H1 (cell line): Measurements from ENCODE around the gene CDH12. TPM values are rescaled to one million over a fixed set of nuclear protein-coding genes. Genes with fewer than 3 reads are reported as not detected.

Source experiments
- CTCF ChIA-PET: fragments of 300-600 bp; sonication (Branson Sonifier 250); formaldehyde crosslinking; loops from one replicate; lab custom pipeline; 2021; ENCODE audit not compliant: partially characterized antibody; lab: Charles Lee
- POLR2A ChIA-PET: fragments of 300-600 bp; sonication (Branson Sonifier 250); formaldehyde crosslinking; loops from one replicate; lab custom pipeline; 2021; ENCODE audit warnings: inconsistent platforms; ENCODE audit not compliant: partially characterized antibody; lab: Charles Lee
- DNase-seq, 2 experiments: peaks; one replicate each; pipeline versions ENCODE4 v3.0.0 to v3.0.0-alpha.2; 2010 to 2022; ENCODE audit warnings: low spot score in 2 of 2, low read depth in 1 of 2, mixed read lengths in 1 of 2
- FAIRE-seq: peaks from 2 replicates; lab custom pipeline; 2011; peaks lifted over from hg19 to GRCh38; lab: Jason Lieb, UNC
- H2AFZ ChIP-seq: 2 replicates; pipeline ENCODE4 v1.8.1; 2012; ENCODE audit warnings: low read length, inconsistent platforms
- H2AK5ac ChIP-seq: 2 replicates; pipeline ENCODE4 v1.6.1; 2013; ENCODE audit warnings: low read depth, low read length
- H2BK120ac ChIP-seq: replicated peaks from 2 replicates; pipeline ENCODE3; 2013; ENCODE audit warnings: low read depth, low read length, inconsistent platforms
- H2BK12ac ChIP-seq: 2 replicates; pipeline ENCODE4 v1.6.1; 2013; ENCODE audit warnings: low read depth, low read length
- H2BK15ac ChIP-seq: 2 replicates; pipeline ENCODE4 v1.6.1; 2013; ENCODE audit warnings: low read length
- H2BK20ac ChIP-seq: 2 replicates; pipeline ENCODE4 v1.6.1; 2013; ENCODE audit warnings: low read length
- H2BK5ac ChIP-seq: 2 replicates; pipeline ENCODE4 v1.6.1; 2013; ENCODE audit warnings: low read depth, low read length
- H3K14ac ChIP-seq: 2 replicates; pipeline ENCODE4 v1.6.1; 2013; ENCODE audit warnings: inconsistent platforms; ENCODE audit not compliant: insufficient read length
- H3K18ac ChIP-seq: 2 replicates; pipeline ENCODE4 v1.6.1; 2013; ENCODE audit warnings: low read length; ENCODE audit errors: extremely low read depth
- H3K23ac ChIP-seq: 2 replicates; pipeline ENCODE4 v1.6.1; 2013; ENCODE audit warnings: inconsistent platforms; ENCODE audit not compliant: insufficient read length
- H3K23me2 ChIP-seq: 2 replicates; pipeline ENCODE4 v1.6.1; 2013; ENCODE audit warnings: low read depth, low read length
- H3K27ac ChIP-seq: 2 replicates; pipeline ENCODE4 v1.6.1; 2011; ENCODE audit warnings: low read depth, low read length, inconsistent platforms
- H3K27me3 ChIP-seq, 4 experiments: replicated peaks in 1 of 4; 1 replicate in 1 of 4; 2 replicates in 3 of 4; pipeline versions ENCODE4 v1.6.1 to v1.8.1; 2011 to 2013; ENCODE audit warnings: low read length in 3 of 4, mild to moderate bottlenecking in 3 of 4, inconsistent platforms in 2 of 4, mixed read lengths in 2 of 4, moderate library complexity in 1 of 4; ENCODE audit not compliant: control insufficient read depth in 3 of 4, insufficient read depth in 3 of 4; ENCODE audit errors: extremely low read depth in 1 of 4
- H3K36me3 ChIP-seq, 4 experiments: 2 replicates each; pipeline versions ENCODE4 v1.6.1 to v1.8.1; 2011 to 2013; ENCODE audit warnings: mild to moderate bottlenecking in 4 of 4, low read length in 3 of 4, moderate library complexity in 2 of 4, control low read depth in 1 of 4, inconsistent platforms in 1 of 4; ENCODE audit not compliant: insufficient read depth in 4 of 4, control insufficient read depth in 2 of 4
- H3K4ac ChIP-seq: replicated peaks from 2 replicates; pipeline ENCODE3; 2013; ENCODE audit warnings: low read length, low read depth, mixed read lengths, inconsistent platforms; ENCODE audit not compliant: insufficient read length
- H3K4me1 ChIP-seq, 4 experiments: replicated peaks in 1 of 4; 1 replicate in 1 of 4; 2 replicates in 3 of 4; pipeline versions ENCODE4 v1.6.1 to v1.8.1; 2011 to 2013; ENCODE audit warnings: low read length in 3 of 4, inconsistent platforms in 2 of 4, mixed read lengths in 1 of 4; ENCODE audit not compliant: insufficient read depth in 4 of 4, control insufficient read depth in 3 of 4
- H3K4me2 ChIP-seq, 2 experiments: 2 replicates each; pipeline versions ENCODE4 v1.6.1 to v1.8.1; 2011 to 2013; ENCODE audit warnings: low read depth in 2 of 2, low read length in 2 of 2, control low read depth in 1 of 2, inconsistent platforms in 1 of 2, mild to moderate bottlenecking in 1 of 2; ENCODE audit not compliant: insufficient read depth in 1 of 2
- H3K4me3 ChIP-seq, 4 experiments: fragments of 200-600, 300-600 bp in 1 of 4; sonication (generic), shearing (Covaris generic), sonication (Bioruptor Twin) in 1 of 4; 2 replicates each; pipeline versions ENCODE4 v1.5.1 to v1.8.1; 2011 to 2016; ENCODE audit warnings: low read length in 4 of 4, low read depth in 3 of 4, control low read depth in 2 of 4, inconsistent platforms in 2 of 4, mild to moderate bottlenecking in 2 of 4, mixed read lengths in 1 of 4, moderate library complexity in 1 of 4; ENCODE audit not compliant: insufficient read depth in 2 of 4; ENCODE audit errors: extremely low read depth in 1 of 4
- H3K56ac ChIP-seq: replicated peaks from 2 replicates; pipeline ENCODE3; 2013; ENCODE audit warnings: low read depth, mild to moderate bottlenecking, mixed read lengths, low read length, inconsistent platforms; ENCODE audit not compliant: insufficient read length
- H3K79me1 ChIP-seq: 2 replicates; pipeline ENCODE4 v1.6.1; 2013; ENCODE audit warnings: low read depth, low read length, control low read depth
- H3K79me2 ChIP-seq, 2 experiments: 2 replicates each; pipeline versions ENCODE4 v1.6.1 to v1.8.1; 2012 to 2013; ENCODE audit warnings: low read length in 2 of 2, mild to moderate bottlenecking in 2 of 2, inconsistent platforms in 1 of 2; ENCODE audit not compliant: insufficient read depth in 2 of 2, control insufficient read depth in 1 of 2
- H3K9ac ChIP-seq, 4 experiments: replicated peaks in 1 of 4; 1 replicate in 1 of 4; 2 replicates in 3 of 4; pipeline versions ENCODE4 v1.6.1 to v1.8.1; 2011 to 2013; ENCODE audit warnings: low read depth in 3 of 4, low read length in 3 of 4, control low read depth in 2 of 4, mild to moderate bottlenecking in 2 of 4, moderate library complexity in 2 of 4, inconsistent platforms in 1 of 4; ENCODE audit errors: extremely low read depth in 1 of 4
- H3K9me3 ChIP-seq, 2 experiments: 2 replicates each; pipeline versions ENCODE4 v1.6.1 to v1.8.1; 2012 to 2013; ENCODE audit warnings: mild to moderate bottlenecking in 2 of 2, moderate library complexity in 2 of 2, control low read depth in 1 of 2, inconsistent platforms in 1 of 2, low read depth in 1 of 2, low read length in 1 of 2, mixed read lengths in 1 of 2; ENCODE audit not compliant: insufficient read depth in 2 of 2
- H4K20me1 ChIP-seq, 2 experiments: replicated peaks in 1 of 2; 2 replicates each; pipeline versions ENCODE3 to v1.8.1; 2011 to 2013; ENCODE audit warnings: inconsistent platforms in 2 of 2, low read length in 2 of 2, mild to moderate bottlenecking in 1 of 2; ENCODE audit not compliant: insufficient read depth in 2 of 2, control insufficient read depth in 1 of 2
- H4K5ac ChIP-seq: 2 replicates; pipeline ENCODE4 v1.6.1; 2013; ENCODE audit warnings: low read length, low read depth, mixed read lengths, inconsistent platforms; ENCODE audit not compliant: insufficient read length
- H4K8ac ChIP-seq: 2 replicates; pipeline ENCODE4 v1.8.0; 2013; ENCODE audit warnings: mild to moderate bottlenecking, moderate library complexity, low read length, inconsistent platforms; ENCODE audit not compliant: insufficient read depth; ENCODE audit errors: extremely low read depth
- H4K91ac ChIP-seq: replicated peaks from 2 replicates; pipeline ENCODE3; 2013; ENCODE audit warnings: low read length, mixed read lengths, inconsistent platforms; ENCODE audit not compliant: insufficient read length
- POLR2A ChIP-seq, 2 experiments: IDR thresholded peaks; 1 replicate in 1 of 2; 2 replicates in 1 of 2; pipeline ENCODE4 v1.6.1; 2011; ENCODE audit warnings: low read depth in 2 of 2, low read length in 2 of 2, mild to moderate bottlenecking in 2 of 2; ENCODE audit errors: control extremely low read depth in 1 of 2
- WGBS, 2 experiments: shearing (Covaris generic) in 1 of 2; methylation state at CpG; one replicate each; pipeline versions ENCODE4 v1.1.6 to v1.1.7; 2013 to 2015; ENCODE audit warnings: low lambda C conversion rate in 2 of 2, mixed read lengths in 2 of 2, inconsistent platforms in 1 of 2, low coverage in 1 of 2, missing lambda C conversion rate in 1 of 2; ENCODE audit not compliant: insufficient replicate concordance in 2 of 2, insufficient coverage in 1 of 2, insufficient read length in 1 of 2; ENCODE audit errors: extremely low coverage in 1 of 2, missing lambda C conversion rate in 1 of 2; 5-methylcytosine and 5-hydroxymethylcytosine counted together
- polyA plus RNA-seq, 7 experiments: library from polyadenylated mRNA; depleted of rRNA in 3 of 7; stranded (reverse) in 5 of 7; unstranded in 2 of 7; fragments of >200 nt in 5 of 7; fragments of 200-250 nt in 2 of 7; gene quantifications; 1 replicate in 5 of 7; 2 replicates in 1 of 7; 4 replicates in 1 of 7; pipeline versions ENCODE4 v1.2.1 to v1.2.3, GENCODE V29; 2011 to 2013; ENCODE audit warnings: missing spikeins in 2 of 7, mixed read lengths in 2 of 7
- total RNA-seq: library from RNA; stranded (reverse); fragmentation: NEBNext Ultra II Directional; extraction: Animal tissue kit (Norgen Biotek cat#: 25700); gene quantifications from 2 replicates; pipeline ENCODE4 v1.2.1, GENCODE V29; 2021

CDH12 gene
- total and polyA plus RNA-seq, 2 of the 8 experiments (the other 6 are each of a cell fraction or from before 2014, with no cell fraction given): 0.03 TPM; not detected in 1

DNA sequence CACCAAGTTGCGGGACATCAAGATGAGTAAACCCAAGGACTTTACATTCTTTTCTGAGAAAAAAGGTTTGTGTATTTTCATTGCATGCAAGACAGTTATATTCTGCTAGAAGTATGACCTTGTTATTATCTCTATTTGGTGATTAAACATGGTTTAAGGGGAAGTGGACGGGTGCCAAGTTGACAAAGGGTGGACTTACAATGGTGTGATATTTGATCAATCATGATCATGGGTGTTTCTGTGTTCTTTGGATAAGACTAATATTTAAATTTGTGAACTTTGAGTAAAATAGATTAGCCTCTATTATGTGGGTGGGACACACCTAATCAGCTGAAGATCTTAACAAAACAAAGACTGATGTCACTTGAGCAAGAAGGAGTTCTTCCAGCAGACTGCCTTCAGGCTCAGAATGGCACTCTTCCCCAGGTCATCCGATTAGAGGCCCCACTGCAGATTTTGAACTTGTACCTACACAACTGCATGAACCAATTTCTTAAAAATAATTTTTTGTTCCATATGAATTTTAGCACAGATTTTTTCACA, 782.9 kb downstream of the CDH12 start:
- no peak overlapping the region for H4K8ac ChIP-seq
- CTCF ChIA-PET: no interaction called here
- H2BK120ac ChIP-seq: no peak overlapping the region
- H2BK5ac ChIP-seq: no peak overlapping the region
- no peaks in the 10 kb centered on the region for H3K36me3 ChIP-seq
- 92% methylated on average over 3 of the region's 3 CpGs; no CpG with 5 or more reads in 1 of the 2 experiments for WGBS, 2 experiments
- H3K79me1 ChIP-seq: no peaks in the 10 kb centered on the region
- no peak for DNase-seq
- H3K4ac ChIP-seq: no peak overlapping the region
- H3K56ac ChIP-seq: no peak overlapping the region
- no peak for TF ChIP-seq POLR2A (IDR thresholded peaks at IDR 0.05; ENCODE audit: control extremely low read depth in 1 of 2, low read depth in 2 of 2, low read length in 2 of 2)
- TF ChIP-seq, all 59 proteins: peak for 0
- Histone ChIP-seq H3K23ac (no peak overlapping the region), H2AK5ac (no peak overlapping the region), H3K27me3 (no peaks in the 10 kb centered on the region), H2BK15ac (no peak overlapping the region), H3K4me1 (no peaks in the 10 kb centered on the region), H3K27ac (no peak overlapping the region), H2BK20ac (no peak overlapping the region), H3K14ac (no peak overlapping the region), H2BK12ac (no peak overlapping the region), H4K5ac (no peak overlapping the region), H3K79me2 (no peaks in the 10 kb centered on the region), H3K18ac (no peak overlapping the region), H3K9ac (no peak overlapping the region), H4K91ac (no peak overlapping the region), H4K20me1 (peaks cover 0 to 2% of the 10 kb centered on the region in 2 experiments), H3K23me2 (no peaks in the 10 kb centered on the region), H3K9me3 (no peaks in the 10 kb centered on the region), H3K4me3 (no peak overlapping the region), H3K4me2 (no peak overlapping the region), H2AFZ (no peak overlapping the region)
- FAIRE-seq: no peak
- POLR2A ChIA-PET: no interaction called here
